ENCODE data around the gene SUDS3. TPM values are rescaled to one million over a fixed set of nuclear protein-coding genes. Genes with fewer than 3 reads are reported as not detected.

The SUDS3 gene
- total RNA-seq, 1 donor from 2014 or later = 42.1 TPM

DNA sequence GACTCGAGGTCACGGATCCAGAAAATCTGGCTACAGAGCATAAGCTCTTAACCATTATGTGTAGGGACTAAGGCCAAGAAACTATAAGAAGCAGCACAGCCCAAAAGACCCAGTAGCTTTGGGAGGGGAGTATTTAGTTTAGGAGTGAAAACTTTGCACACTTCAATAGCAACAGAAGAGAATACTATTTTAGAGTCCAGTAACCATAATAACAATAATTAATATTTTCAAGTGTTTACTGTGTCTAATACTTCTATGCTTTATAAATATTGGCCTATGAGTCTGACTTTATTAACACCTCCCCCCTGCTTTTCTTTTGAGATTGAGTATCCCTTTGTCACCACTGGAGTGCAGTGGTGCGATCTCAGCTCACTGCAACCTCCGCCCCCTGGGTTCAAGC, 82.8 kb downstream of the SUDS3 start:
- Mint-ChIP-seq H3K36me3 (no peaks in the 10 kb centered on the region), H3K9me3 (peaks cover 5% of the 10 kb centered on the region), H3K27ac (no peak overlapping the region), H3K4me1 (ENCODE audit: unreplicated experiment) (no peaks in the 10 kb centered on the region), H3K27me3 (peaks cover 3% of the 10 kb centered on the region), H3K4me3 (no peak overlapping the region)
- TF ChIP-seq, protein P1, sequence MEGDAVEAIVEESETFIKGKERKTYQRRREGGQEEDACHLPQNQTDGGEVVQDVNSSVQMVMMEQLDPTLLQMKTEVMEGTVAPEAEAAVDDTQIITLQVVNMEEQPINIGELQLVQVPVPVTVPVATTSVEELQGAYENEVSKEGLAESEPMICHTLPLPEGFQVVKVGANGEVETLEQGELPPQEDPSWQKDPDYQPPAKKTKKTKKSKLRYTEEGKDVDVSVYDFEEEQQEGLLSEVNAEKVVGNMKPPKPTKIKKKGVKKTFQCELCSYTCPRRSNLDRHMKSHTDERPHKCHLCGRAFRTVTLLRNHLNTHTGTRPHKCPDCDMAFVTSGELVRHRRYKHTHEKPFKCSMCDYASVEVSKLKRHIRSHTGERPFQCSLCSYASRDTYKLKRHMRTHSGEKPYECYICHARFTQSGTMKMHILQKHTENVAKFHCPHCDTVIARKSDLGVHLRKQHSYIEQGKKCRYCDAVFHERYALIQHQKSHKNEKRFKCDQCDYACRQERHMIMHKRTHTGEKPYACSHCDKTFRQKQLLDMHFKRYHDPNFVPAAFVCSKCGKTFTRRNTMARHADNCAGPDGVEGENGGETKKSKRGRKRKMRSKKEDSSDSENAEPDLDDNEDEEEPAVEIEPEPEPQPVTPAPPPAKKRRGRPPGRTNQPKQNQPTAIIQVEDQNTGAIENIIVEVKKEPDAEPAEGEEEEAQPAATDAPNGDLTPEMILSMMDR (conservative IDR thresholded peaks at IDR 0.05) = no peak
- DNase-seq (ENCODE audit: extremely low spot score, unreplicated experiment) = no peak

DNA sequence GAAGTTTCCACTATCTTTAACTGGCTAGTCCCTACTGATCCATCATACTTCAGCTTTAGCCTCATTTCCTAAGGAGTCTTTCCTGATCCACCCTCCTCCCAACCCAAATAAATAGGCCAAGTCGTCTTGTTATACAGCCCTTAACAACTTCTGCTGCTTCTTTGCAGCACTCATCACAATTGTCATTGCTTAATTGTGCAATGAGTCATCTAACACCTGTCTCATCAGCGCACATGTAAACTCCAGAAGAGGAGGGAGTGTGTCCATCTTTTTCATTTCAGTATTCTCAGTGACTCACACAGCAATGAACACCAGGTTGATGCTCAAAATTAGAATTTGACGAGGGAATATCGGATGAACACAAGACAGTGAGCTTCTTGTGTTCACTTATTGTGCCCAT, 87.3 kb downstream of the SUDS3 start:
- H3K36me3 Mint-ChIP-seq = no peaks in the 10 kb centered on the region

DNA sequence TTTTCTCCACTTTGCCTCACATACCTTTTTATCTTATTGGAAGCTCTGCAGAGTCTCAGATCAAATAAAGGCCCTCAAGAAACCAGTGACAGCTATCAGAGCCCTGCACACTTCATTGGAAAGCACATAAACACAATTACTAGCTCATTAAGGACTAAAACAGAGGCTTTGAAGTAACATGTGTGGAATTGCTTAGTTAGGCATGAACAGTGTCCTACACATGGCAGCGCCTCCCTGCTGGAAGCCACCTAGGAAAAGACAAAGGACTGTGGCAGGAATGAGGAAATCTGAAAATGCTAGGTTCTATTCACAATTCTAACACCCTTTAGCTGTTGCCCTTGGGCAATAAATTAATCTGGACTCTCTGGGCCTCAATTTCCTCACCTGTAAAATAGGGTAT, 89.4 kb downstream of the SUDS3 start:
- Mint-ChIP-seq H3K36me3 (no peaks in the 10 kb centered on the region), H3K4me3 (no peak overlapping the region), H3K27ac (no peak overlapping the region), H3K4me1 (ENCODE audit: unreplicated experiment) (no peaks in the 10 kb centered on the region), H3K27me3 (no peaks in the 10 kb centered on the region), H3K9me3 (peaks cover 3% of the 10 kb centered on the region)
- DNase-seq (ENCODE audit: extremely low spot score, unreplicated experiment) = no peak
- TF ChIP-seq, protein P1 (conservative IDR thresholded peaks at IDR 0.05) = no peak

More for the DNA sequence above, 87.3 kb downstream of the SUDS3 start:
- no peaks in the 10 kb centered on the region for H3K4me1 Mint-ChIP-seq (ENCODE audit: unreplicated experiment)
- TF ChIP-seq, protein P1 (conservative IDR thresholded peaks at IDR 0.05) = no peak
- H3K27ac Mint-ChIP-seq = no peak overlapping the region
- H3K27me3 Mint-ChIP-seq = no peaks in the 10 kb centered on the region
- H3K9me3 Mint-ChIP-seq = peaks cover 5% of the 10 kb centered on the region
- H3K4me3 Mint-ChIP-seq = no peak overlapping the region
- DNase-seq (ENCODE audit: extremely low spot score, unreplicated experiment) = no peak

Other genes starting within 250 kb of the SUDS3 start
- gene PEBP1, start 240.4 kb upstream of the SUDS3 start, total RNA-seq (ENCODE audit: low replicate concordance) = 285 and 326 TPM in 2 replicates
- 15.8 and 23.6 TPM in 2 replicates for gene TAOK3, start 3.6 kb upstream of the SUDS3 start, total RNA-seq (ENCODE audit: low replicate concordance)